Thyroid gland (tissue), 4 donors: ENCODE measurements around the gene PLA2G2C.

Experiments
- POLR2A ChIP-seq, 2 donors: fragments of 450-650 bp; IDR thresholded peaks; one replicate each; pipeline ENCODE4 v1.6.1; 2017; ENCODE audit warnings: antibody characterized with exemption in 2 of 2, mild to moderate bottlenecking in 2 of 2, moderate library complexity in 1 of 2
- TF ChIP-seq, protein P1 (sequence below), 6 experiments: fragments of 200-600 bp in 3 of 6; fragments of 450-650 bp in 3 of 6; sonication (generic) in 3 of 6; IDR thresholded peaks; one replicate each; pipeline ENCODE4 v1.5.1; 2016 to 2019; ENCODE audit warnings: antibody characterized with exemption in 6 of 6, mild to moderate bottlenecking in 2 of 6, inconsistent platforms in 1 of 6, moderate library complexity in 1 of 6

DNA sequence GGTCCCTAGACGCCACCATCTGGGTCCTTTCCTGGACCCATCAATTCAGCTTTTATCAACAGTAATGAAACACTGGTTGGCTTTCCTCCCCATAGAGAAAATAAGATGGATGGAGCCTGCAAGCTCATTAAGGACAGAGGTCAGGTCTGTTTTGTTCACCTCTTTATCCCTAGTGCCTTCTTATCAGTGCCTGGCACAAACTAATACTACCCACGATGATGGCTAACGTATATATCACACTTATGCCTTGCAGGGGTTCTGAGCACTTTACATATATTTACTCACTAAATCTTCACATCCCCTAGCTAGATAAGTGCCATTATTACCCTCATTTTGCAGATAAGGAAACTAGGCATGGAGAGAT is 5.5 kb downstream of the PLA2G2C start:
- TF ChIP-seq, protein P1, sequence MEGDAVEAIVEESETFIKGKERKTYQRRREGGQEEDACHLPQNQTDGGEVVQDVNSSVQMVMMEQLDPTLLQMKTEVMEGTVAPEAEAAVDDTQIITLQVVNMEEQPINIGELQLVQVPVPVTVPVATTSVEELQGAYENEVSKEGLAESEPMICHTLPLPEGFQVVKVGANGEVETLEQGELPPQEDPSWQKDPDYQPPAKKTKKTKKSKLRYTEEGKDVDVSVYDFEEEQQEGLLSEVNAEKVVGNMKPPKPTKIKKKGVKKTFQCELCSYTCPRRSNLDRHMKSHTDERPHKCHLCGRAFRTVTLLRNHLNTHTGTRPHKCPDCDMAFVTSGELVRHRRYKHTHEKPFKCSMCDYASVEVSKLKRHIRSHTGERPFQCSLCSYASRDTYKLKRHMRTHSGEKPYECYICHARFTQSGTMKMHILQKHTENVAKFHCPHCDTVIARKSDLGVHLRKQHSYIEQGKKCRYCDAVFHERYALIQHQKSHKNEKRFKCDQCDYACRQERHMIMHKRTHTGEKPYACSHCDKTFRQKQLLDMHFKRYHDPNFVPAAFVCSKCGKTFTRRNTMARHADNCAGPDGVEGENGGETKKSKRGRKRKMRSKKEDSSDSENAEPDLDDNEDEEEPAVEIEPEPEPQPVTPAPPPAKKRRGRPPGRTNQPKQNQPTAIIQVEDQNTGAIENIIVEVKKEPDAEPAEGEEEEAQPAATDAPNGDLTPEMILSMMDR (IDR thresholded peaks at IDR 0.05), result no peak
- TF ChIP-seq POLR2A (IDR thresholded peaks at IDR 0.05), result no peak
